AG04449 (cell line): Measurements from ENCODE around the gene LILRA1.
"Not testable (repeated sequence)": the region's sequence is repeated elsewhere in the genome, so short reads cannot be mapped to it uniquely, and the experiment has no call there.

Experiments used
- CTCF ChIA-PET: fragments of 350-600 bp; formaldehyde crosslinking; extraction: SDS; loops from one replicate; lab custom pipeline; 2021; ENCODE audit warnings: antibody characterized with exemption; lab: Yijun Ruan, JAX
- POLR2A ChIA-PET: fragments of 400-600, 350-600 bp; formaldehyde crosslinking; extraction: SDS; loops from one replicate; lab custom pipeline; 2020; ENCODE audit warnings: antibody characterized with exemption, inconsistent platforms; lab: Yijun Ruan, JAX
- DNase-seq: peaks from one replicate; pipeline ENCODE4 v3.0.0-alpha.2; 2010; ENCODE audit warnings: low read depth, low spot score
- H3K4me3 ChIP-seq: 2 replicates; pipeline ENCODE4 v1.5.1; 2011; ENCODE audit warnings: low read depth, mild to moderate bottlenecking, control low read depth, low read length
- CTCF ChIP-seq: IDR thresholded peaks from one replicate; pipeline ENCODE4 v1.5.1; 2011; ENCODE audit warnings: mild to moderate bottlenecking, moderate library complexity, low read length, control low read depth, inconsistent platforms; ENCODE audit not compliant: insufficient read depth; ENCODE audit errors: missing control alignments

Gene LILRA1

DNA sequence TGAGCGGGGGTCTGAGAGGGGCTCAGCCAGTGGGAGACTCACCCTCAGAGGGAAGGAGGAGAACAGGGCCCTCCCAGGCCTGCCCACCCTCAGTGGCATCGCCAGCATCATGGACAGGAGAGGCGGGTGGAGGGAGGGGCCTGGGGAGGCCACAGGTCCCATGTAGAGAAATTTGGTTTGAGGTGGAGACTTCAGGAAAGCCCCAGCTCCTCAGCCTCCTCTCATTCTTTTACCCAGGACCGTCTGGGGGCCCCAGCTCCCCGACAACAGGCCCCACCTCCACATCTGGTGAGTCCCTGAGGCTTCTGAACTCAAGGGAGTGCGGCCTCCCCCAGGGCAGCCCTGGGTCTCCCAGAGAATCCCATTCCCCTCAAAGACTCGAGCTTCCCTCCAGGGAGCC is 40.0 kb downstream of the LILRA1 start:
- DNase-seq: no peak
- ChIA-PET POLR2A (no interaction called here), CTCF (no interaction called here)
- no peak overlapping the region for H3K4me3 ChIP-seq
- TF ChIP-seq CTCF: no peak

GRCh38 chr19:54636081-54636480 is 42.6 kb downstream of the LILRA1 start:
- H3K4me3 ChIP-seq, DNase-seq, POLR2A ChIA-PET, CTCF ChIA-PET: not testable (repeated sequence)

- ChIA-PET CTCF (interaction anchor here (1.4 kb wide), 1 partner anchor 14 kb away, joined by 3 read pairs; no protein-coding TSS in a partner anchor), POLR2A (no interaction called here)
- no peak for TF ChIP-seq CTCF
- no peak overlapping the region for H3K4me3 ChIP-seq
- no peak for DNase-seq
These were observed 45.3 kb downstream of the LILRA1 start for GRCh38 chr19:54638683-54639082.

DNA sequence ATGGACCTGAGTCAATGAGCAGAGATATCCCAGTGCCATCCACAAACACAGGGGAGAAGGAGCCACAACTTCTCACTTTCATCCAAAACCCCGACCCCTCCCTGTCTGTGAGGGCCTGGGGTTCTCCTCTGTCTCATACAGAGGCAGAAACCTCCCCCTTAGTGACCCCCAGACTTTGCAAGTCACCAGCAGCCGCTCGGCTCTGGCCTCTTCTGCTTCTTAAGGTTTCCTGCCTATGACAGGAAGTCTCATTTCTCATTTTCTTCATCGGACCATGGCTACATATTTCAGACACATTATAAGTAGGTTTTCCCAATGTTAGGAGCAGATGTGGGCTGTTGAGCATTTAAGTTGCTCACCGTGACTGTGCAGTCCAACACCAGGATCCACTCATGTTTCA is 49.5 kb downstream of the LILRA1 start:
- H3K4me3 ChIP-seq, DNase-seq, POLR2A ChIA-PET, CTCF ChIA-PET: not testable (repeated sequence)

DNA sequence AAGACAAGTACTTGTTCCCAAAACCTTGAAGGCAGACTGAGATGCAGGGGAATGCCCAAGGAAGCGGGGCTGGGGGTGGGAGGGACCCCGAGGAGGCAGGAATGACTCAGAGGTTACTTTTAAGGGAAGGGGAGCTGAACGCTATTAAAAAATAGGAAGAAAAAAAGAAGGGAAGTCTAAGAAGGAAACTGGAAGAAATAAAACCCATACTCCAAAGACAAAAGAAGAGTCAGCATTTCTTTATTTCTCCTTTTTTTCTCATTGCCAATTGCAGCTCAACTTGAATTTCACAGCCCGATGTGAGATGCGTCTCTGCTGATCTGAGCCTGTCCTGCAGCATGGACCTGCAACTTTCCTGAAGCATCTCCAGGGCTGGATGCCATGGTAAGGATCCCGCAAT is 50.2 kb downstream of the LILRA1 start:
- not testable (repeated sequence) for DNase-seq

DNA sequence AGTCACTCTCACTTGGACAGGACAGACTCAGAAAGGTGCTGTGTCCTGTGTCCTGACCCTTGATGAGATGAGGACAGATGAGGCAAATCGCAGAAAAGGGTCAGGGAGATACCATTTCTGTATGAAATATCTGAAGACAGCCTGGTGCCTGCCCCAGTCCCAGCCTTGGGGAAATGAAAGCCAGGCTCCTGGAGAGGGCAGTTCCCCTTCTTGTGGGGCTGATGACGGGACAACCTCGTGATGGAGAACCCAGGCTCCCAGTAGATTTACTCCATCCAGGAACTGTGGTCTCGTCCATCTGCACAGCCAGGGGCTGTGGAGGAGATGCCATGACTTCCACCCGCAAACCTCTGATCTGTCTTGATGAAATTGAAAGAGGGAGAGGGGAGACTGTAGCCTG is 50.6 kb downstream of the LILRA1 start:
- POLR2A ChIA-PET: no interaction called here
- TF ChIP-seq CTCF: no peak
- no peak for DNase-seq
- no peak overlapping the region for H3K4me3 ChIP-seq
- CTCF ChIA-PET: no interaction called here

More for the DNA sequence above, 50.2 kb downstream of the LILRA1 start:
- H3K4me3 ChIP-seq, POLR2A ChIA-PET, CTCF ChIA-PET: not testable (repeated sequence)

DNA sequence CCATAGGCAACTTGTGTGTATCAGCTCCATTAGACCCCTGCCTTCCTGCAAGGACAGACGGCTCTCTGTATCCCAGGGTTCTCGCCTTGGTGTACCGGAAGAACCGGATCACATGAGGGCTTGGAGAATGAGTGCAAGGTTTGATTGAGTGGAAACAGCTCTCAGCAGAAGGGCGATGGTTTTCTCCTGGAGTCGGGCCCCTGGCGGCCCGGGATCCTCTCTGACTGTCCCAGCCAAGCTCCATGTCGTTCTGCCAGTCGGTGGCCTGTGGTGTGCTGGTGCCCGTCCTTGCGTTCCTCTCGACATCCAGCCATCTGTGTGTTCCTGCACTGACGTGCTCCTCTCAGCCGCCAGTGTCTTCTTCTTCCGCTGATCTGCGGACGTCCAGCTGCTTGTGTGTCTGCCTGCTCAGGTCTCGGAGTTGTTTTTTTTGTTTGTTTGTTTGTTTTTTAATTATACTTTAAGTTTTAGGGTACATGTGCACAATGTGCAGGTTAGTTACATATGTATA is 53.0 kb downstream of the LILRA1 start:
- no peak for DNase-seq
- POLR2A ChIA-PET: no interaction called here
- CTCF ChIA-PET: no interaction called here
- H3K4me3 ChIP-seq: no peak overlapping the region
- TF ChIP-seq CTCF: no peak

- H3K4me3 ChIP-seq: no peak overlapping the region
- ChIA-PET POLR2A (no interaction called here), CTCF (no interaction called here)
- DNase-seq: no peak
- TF ChIP-seq CTCF: no peak
These were observed 54.7 kb downstream of the LILRA1 start for GRCh38 chr19:54648129-54648528.
